Measurements from ENCODE around the gene SLU7. TPM values are rescaled to one million over a fixed set of nuclear protein-coding genes. Genes with fewer than 3 reads are reported as not detected.
A peak's percentile ranks its signal among the peaks of the same experiment; 100 is the strongest.

The SLU7 gene
- total and polyA plus RNA-seq, 2 donors (not counting 3 experiments of a cell fraction or from before 2014, with no cell fraction given), result 10.2 to 48.2 TPM

DNA sequence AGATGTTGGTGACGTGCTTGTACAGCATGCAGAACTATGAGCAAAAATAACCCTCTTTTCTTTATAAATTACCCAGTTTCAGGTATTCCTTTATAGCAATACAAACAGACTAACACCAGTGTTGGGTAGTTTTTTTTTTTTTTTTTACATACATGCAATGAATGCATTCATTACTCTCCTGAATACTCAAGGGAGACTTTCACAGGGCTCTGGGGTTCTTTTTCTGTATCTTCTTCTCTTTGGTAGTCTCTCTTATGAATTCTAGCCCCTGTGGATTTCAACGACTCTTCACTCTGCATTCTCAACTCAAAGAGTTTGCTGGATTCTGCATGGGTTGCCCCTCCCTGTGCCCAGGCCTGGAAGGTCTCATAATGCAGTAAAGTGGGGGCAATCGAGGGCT, 30.6 kb upstream of the SLU7 start:
- H4K20me1 ChIP-seq (replicated peaks; ENCODE audit: control insufficient read depth, extremely low read depth, insufficient read depth, low read length), result no peaks in the 10 kb centered on the region
- no peaks in the 10 kb centered on the region for H3K9me1 ChIP-seq (replicated peaks; ENCODE audit: control insufficient read depth, extremely low read depth, insufficient read depth, low read length)
- no peaks in the 10 kb centered on the region for H3K27me3 ChIP-seq (ENCODE audit: control insufficient read depth in 2 of 2, insufficient read depth in 2 of 2, low read length in 2 of 2)
- H3K4me1 ChIP-seq (ENCODE audit: control insufficient read depth, extremely low read depth, insufficient read depth, low read length), result peaks cover 41% of the 10 kb centered on the region
- no peak for DNase-seq (ENCODE audit: low read depth, low spot score)
- H3K4me3 ChIP-seq (replicated peaks in 1 of 3; ENCODE audit: insufficient read depth in 1 of 3, low read depth in 1 of 3, low read length in 3 of 3), result no peak overlapping the region
- ChIA-PET POLR2A (interaction anchor here (1.1 kb wide), 1 partner anchor 15 kb away, joined by 3 read pairs; no protein-coding TSS in a partner anchor), CTCF (interaction anchor here (1.5 to 3.4 kb wide), 2 partner anchors 11 kb away, joined by 4 to 18 read pairs; no protein-coding TSS in a partner anchor)
- intact Hi-C loops (cut with micrococcal nuclease) (no loop called here), dilution Hi-C loops (cut with MboI; ENCODE audit: extremely low pct_ligation_motif_present, low sequenced_read_pairs) (no loop called here)
- TF ChIP-seq JUN (IDR thresholded peaks at IDR 0.05; ENCODE audit: borderline replicate concordance, insufficient read depth, insufficient read length, low read depth) (no peak), EZH2 (IDR thresholded peaks at IDR 0.05; ENCODE audit: borderline replicate concordance, low read depth, low read length, severe bottlenecking) (no peak), MYC (IDR thresholded peaks at IDR 0.05; ENCODE audit: low read depth, low read length) (no peak), POLR2A (IDR thresholded peaks at IDR 0.05; ENCODE audit: low read depth, low read length) (no peak)
- TF ChIP-seq, protein P1, sequence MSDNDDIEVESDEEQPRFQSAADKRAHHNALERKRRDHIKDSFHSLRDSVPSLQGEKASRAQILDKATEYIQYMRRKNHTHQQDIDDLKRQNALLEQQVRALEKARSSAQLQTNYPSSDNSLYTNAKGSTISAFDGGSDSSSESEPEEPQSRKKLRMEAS (IDR thresholded peaks at IDR 0.05; ENCODE audit: insufficient read depth, insufficient read length), result no peak
- TF ChIP-seq, protein P2, sequence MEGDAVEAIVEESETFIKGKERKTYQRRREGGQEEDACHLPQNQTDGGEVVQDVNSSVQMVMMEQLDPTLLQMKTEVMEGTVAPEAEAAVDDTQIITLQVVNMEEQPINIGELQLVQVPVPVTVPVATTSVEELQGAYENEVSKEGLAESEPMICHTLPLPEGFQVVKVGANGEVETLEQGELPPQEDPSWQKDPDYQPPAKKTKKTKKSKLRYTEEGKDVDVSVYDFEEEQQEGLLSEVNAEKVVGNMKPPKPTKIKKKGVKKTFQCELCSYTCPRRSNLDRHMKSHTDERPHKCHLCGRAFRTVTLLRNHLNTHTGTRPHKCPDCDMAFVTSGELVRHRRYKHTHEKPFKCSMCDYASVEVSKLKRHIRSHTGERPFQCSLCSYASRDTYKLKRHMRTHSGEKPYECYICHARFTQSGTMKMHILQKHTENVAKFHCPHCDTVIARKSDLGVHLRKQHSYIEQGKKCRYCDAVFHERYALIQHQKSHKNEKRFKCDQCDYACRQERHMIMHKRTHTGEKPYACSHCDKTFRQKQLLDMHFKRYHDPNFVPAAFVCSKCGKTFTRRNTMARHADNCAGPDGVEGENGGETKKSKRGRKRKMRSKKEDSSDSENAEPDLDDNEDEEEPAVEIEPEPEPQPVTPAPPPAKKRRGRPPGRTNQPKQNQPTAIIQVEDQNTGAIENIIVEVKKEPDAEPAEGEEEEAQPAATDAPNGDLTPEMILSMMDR (IDR thresholded peaks at IDR 0.05; ENCODE audit: extremely low read depth in 1 of 2, insufficient read depth in 1 of 2, low read depth in 1 of 2, low read length in 2 of 2), result no peak
- H3K9me3 ChIP-seq (replicated peaks; ENCODE audit: control insufficient read depth, insufficient read depth, low read length), result no peaks in the 10 kb centered on the region
- BruUV-seq (replicated peaks), result no TSS peak
- no peaks in the 10 kb centered on the region for H3K36me3 ChIP-seq (ENCODE audit: control insufficient read depth in 2 of 2, extremely low read depth in 1 of 2, insufficient read depth in 2 of 2, low read length in 2 of 2)
- peak overlapping the region; percentile 41 for H3K9ac ChIP-seq (replicated peaks; ENCODE audit: extremely low read depth, insufficient read depth, low read length)
- H3K79me2 ChIP-seq (ENCODE audit: control insufficient read depth, insufficient read depth, low read length), result no peaks in the 10 kb centered on the region
- H3K4me2 ChIP-seq (ENCODE audit: insufficient read depth, low read length), result no peak overlapping the region
- no peak for FAIRE-seq
- no peak overlapping the region for H2AFZ ChIP-seq (ENCODE audit: low read depth, low read length)
- H3K27ac ChIP-seq (ENCODE audit: insufficient read depth, low read depth, low read length), result peak overlapping the region; percentile 97
